ENCODE data around the gene ASB11.

DNA sequence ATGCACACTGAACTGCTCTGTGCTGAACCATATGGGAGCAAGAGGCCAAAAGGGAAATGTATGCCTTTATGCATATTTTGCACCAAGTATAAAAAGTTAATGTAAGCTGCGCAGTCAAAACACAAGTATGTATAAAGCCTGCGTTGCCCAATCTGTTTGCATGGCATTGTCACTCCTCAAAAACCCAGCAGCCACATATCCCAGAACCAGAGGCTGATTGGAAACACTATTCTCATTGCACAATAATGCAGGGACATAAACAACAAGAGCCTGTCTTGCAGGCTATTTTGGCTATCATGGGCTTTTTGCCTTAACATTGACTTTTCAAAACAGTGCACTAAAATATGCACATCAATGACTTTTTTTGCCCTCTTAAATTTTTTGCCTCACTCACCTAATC, 40.5 kb downstream of the ASB11 start:
- no peak for TF ChIP-seq EZH2phosphoT487 (IDR thresholded peaks at IDR 0.05; ENCODE audit: insufficient read depth, low read depth)
- TF ChIP-seq EZH2 (IDR thresholded peaks at IDR 0.05; ENCODE audit: insufficient read depth, poor library complexity, severe bottlenecking), result no peak

Measured in GM23248 (cell line).